DND-41 (cell line): ENCODE results near the gene RBP2.

Source experiments
- ATAC-seq: fragments of 200-7000 bp; cut with Tn5 transposase; 3 replicates; pipeline ENCODE4 v1.9.1; 2021; ENCODE audit warnings: low read depth; ENCODE audit not compliant: insufficient read depth
- DNase-seq: peaks from one replicate; pipeline ENCODE4 v3.0.0-alpha.2; 2020
- H2AFZ ChIP-seq: 2 replicates; pipeline ENCODE4 v1.6.0; 2012; ENCODE audit warnings: low read depth, low read length
- H3K27ac ChIP-seq: 2 replicates; pipeline ENCODE4 v1.5.1; 2012; ENCODE audit warnings: low read length, inconsistent platforms
- H3K27me3 ChIP-seq: fragments of 200-600 bp; sonication (generic); 2 replicates; pipeline ENCODE4 v1.6.0; 2012; ENCODE audit warnings: low read length, mild to moderate bottlenecking, inconsistent platforms; ENCODE audit not compliant: insufficient read depth, poor library complexity
- H3K36me3 ChIP-seq: 2 replicates; pipeline ENCODE4 v1.5.1; 2012; ENCODE audit warnings: low read length, inconsistent platforms; ENCODE audit not compliant: insufficient read depth
- H3K4me1 ChIP-seq: 2 replicates; pipeline ENCODE4 v1.5.1; 2012; ENCODE audit warnings: mild to moderate bottlenecking, low read length; ENCODE audit not compliant: insufficient read depth
- H3K4me2 ChIP-seq: 2 replicates; pipeline ENCODE4 v1.6.0; 2012; ENCODE audit warnings: mild to moderate bottlenecking, moderate library complexity, low read length, inconsistent platforms; ENCODE audit not compliant: insufficient read depth
- H3K4me3 ChIP-seq, 2 experiments: fragments of 200-600 bp in 1 of 2; shearing (Covaris generic) in 1 of 2; 2 replicates each; pipeline ENCODE4 v1.5.1; 2012 to 2016; ENCODE audit warnings: inconsistent platforms in 2 of 2, low read length in 2 of 2, mild to moderate bottlenecking in 2 of 2, low read depth in 1 of 2, moderate library complexity in 1 of 2
- H3K79me2 ChIP-seq: 2 replicates; pipeline ENCODE4 v1.6.0; 2012; ENCODE audit warnings: low read length, inconsistent platforms; ENCODE audit not compliant: insufficient read depth
- H3K9ac ChIP-seq: 2 replicates; pipeline ENCODE4 v1.6.0; 2012; ENCODE audit warnings: low read depth, mild to moderate bottlenecking, inconsistent platforms, low read length, moderate library complexity
- H3K9me3 ChIP-seq: 2 replicates; pipeline ENCODE4 v1.5.1; 2012; ENCODE audit warnings: low read length, moderate library complexity, mild to moderate bottlenecking, inconsistent platforms; ENCODE audit not compliant: insufficient read depth, severe bottlenecking
- H4K20me1 ChIP-seq: 2 replicates; pipeline ENCODE4 v1.6.0; 2012; ENCODE audit warnings: low read length; ENCODE audit not compliant: insufficient read depth
- EZH2 ChIP-seq: IDR thresholded peaks from 3 replicates; pipeline ENCODE4 v1.6.1; 2012; ENCODE audit warnings: borderline replicate concordance, low read depth, mild to moderate bottlenecking, moderate library complexity, low read length, inconsistent platforms; ENCODE audit not compliant: severe bottlenecking
- TF ChIP-seq, protein P1 (sequence below): IDR thresholded peaks from 2 replicates; pipeline ENCODE4 v1.5.1; 2012; ENCODE audit warnings: borderline replicate concordance, low read length, moderate library complexity, mild to moderate bottlenecking; ENCODE audit not compliant: poor library complexity, severe bottlenecking; ENCODE audit errors: extremely low read depth

RBP2 gene

DNA sequence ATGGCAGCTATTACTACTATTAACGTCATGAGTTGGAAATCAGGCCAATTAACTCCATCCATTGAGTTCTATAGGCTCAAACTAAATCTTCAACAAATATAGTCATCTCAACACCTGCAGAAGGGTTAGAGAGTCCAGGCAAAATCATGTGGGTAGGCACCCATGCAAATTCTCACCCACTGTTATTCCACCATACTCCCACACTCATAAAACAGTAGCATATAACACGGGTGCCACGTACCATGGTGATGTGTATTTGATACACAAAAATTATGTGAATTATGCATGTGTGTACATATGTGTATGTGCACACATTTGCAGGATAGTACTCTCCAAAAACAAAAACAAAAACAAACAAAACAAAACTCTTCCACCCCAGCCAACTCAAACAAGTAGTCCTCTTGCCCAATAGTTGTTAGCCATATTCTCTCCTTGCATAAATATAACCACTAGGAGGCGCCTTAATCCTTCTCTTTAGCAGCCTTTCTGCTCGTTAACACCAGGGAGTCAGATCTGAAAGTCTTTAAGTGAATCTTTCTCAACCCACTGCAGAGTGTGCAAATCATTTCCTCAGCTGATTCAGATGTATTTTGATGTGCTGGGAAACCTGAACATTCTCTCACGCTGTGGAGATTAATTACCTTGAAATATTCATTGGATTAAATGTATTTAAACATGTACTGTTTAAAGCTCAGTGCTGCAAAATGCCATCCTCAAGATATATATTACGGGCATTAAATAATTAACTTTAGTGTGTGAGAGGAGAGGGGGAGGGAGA is 48.8 kb downstream of the RBP2 start:
- Histone ChIP-seq H3K9me3 (no peaks in the 10 kb centered on the region), H3K79me2 (no peaks in the 10 kb centered on the region), H4K20me1 (no peaks in the 10 kb centered on the region), H3K4me3 (no peak overlapping the region), H3K27me3 (no peaks in the 10 kb centered on the region), H2AFZ (no peak overlapping the region), H3K9ac (no peak overlapping the region), H3K4me1 (no peaks in the 10 kb centered on the region), H3K27ac (no peak overlapping the region), H3K4me2 (no peak overlapping the region), H3K36me3 (no peaks in the 10 kb centered on the region)
- no peak for TF ChIP-seq EZH2
- TF ChIP-seq, protein P1, sequence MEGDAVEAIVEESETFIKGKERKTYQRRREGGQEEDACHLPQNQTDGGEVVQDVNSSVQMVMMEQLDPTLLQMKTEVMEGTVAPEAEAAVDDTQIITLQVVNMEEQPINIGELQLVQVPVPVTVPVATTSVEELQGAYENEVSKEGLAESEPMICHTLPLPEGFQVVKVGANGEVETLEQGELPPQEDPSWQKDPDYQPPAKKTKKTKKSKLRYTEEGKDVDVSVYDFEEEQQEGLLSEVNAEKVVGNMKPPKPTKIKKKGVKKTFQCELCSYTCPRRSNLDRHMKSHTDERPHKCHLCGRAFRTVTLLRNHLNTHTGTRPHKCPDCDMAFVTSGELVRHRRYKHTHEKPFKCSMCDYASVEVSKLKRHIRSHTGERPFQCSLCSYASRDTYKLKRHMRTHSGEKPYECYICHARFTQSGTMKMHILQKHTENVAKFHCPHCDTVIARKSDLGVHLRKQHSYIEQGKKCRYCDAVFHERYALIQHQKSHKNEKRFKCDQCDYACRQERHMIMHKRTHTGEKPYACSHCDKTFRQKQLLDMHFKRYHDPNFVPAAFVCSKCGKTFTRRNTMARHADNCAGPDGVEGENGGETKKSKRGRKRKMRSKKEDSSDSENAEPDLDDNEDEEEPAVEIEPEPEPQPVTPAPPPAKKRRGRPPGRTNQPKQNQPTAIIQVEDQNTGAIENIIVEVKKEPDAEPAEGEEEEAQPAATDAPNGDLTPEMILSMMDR = peak; percentile 91
- DNase-seq (peak; percentile 11), ATAC-seq (peak; percentile 82)

DNA sequence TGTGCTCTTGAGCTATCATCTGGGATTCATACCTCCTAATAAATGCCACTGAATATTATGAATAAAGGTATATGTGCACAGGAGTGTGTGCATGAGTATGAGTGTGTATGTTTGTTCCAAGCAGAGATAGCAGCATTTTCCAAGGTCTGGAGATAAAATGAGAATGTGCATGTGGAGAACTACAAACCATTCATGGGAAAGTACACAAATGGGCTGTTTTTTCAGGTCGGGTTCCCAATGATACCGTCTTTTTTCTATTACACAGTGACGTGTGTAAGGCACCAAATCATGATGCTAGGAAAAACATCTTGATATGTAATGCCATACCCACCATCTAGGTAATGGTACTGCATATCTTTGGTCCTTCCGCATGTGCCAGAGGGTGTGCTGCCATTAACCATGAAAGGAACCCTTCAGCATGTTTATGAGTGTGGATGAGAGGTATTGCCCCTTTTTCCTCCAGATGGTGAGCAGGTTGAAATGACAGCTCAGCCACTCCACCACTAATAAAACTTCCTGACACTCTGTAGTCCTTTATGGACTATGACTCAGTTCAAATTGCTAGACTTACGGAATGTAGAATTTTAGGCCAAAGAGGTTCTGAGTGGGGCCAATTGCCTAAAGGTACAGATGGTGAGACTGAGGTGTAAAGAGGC is 50.4 kb downstream of the RBP2 start:
- Histone ChIP-seq H2AFZ (no peak overlapping the region), H3K79me2 (no peaks in the 10 kb centered on the region), H3K4me1 (no peaks in the 10 kb centered on the region), H3K9me3 (no peaks in the 10 kb centered on the region), H3K4me3 (no peak overlapping the region), H3K36me3 (no peaks in the 10 kb centered on the region), H3K27ac (no peak overlapping the region), H4K20me1 (no peaks in the 10 kb centered on the region), H3K27me3 (no peaks in the 10 kb centered on the region), H3K9ac (no peak overlapping the region), H3K4me2 (no peak overlapping the region)
- ATAC-seq (no peak), DNase-seq (no peak)
- TF ChIP-seq, protein P1 = no peak
- TF ChIP-seq EZH2 = no peak

DNA sequence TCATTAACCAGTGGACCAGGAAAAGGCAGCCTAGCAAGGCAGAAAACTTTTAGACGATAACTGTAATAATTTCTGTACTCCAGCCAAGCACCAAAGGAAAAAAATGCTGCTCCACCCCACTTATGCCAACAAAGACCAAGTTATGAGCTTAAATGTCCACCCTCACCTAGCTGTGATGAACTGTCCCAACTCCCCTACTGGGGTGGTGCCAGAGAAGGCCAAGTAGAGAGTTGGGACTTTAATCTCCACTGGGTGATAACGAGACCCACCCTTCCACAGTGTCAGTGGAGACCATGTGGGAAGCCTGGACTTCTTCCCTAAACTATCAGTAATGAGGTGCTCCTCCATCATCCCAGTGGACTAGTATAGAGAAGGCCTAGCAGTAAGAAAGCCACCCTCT is 53.1 kb downstream of the RBP2 start:
- Histone ChIP-seq H3K27ac (no peak overlapping the region), H3K9ac (no peak overlapping the region), H3K4me3 (no peak overlapping the region), H3K36me3 (no peaks in the 10 kb centered on the region), H3K4me2 (no peak overlapping the region), H3K4me1 (no peaks in the 10 kb centered on the region), H3K79me2 (no peaks in the 10 kb centered on the region), H2AFZ (no peak overlapping the region), H4K20me1 (no peaks in the 10 kb centered on the region), H3K27me3 (no peaks in the 10 kb centered on the region), H3K9me3 (no peaks in the 10 kb centered on the region)
- TF ChIP-seq, protein P1 = no peak
- no peak for TF ChIP-seq EZH2
- no peak for DNase-seq
- no peak for ATAC-seq
